Trophoblast cell (in vitro differentiated cells and primary cell): ENCODE data around the gene CHST6.
A peak's percentile ranks its signal among the peaks of the same experiment; 100 is the strongest.
"Not testable (repeated sequence)": the region's sequence is repeated elsewhere in the genome, so short reads cannot be mapped to it uniquely, and the experiment has no call there.

ENCODE experiments used
- DNase-seq, 2 donors: peaks; one replicate each; pipeline ENCODE4 v3.0.0-alpha.2; 2016
- H2AFZ ChIP-seq: 2 replicates; pipeline ENCODE4 v1.6.1; 2013; ENCODE audit warnings: low read length, moderate library complexity, mild to moderate bottlenecking; ENCODE audit not compliant: insufficient read depth, poor library complexity
- H2AK5ac ChIP-seq: 2 replicates; pipeline ENCODE4 v1.6.1; 2013; ENCODE audit warnings: mild to moderate bottlenecking, low read length
- H2BK120ac ChIP-seq: 2 replicates; pipeline ENCODE4 v1.6.1; 2013; ENCODE audit warnings: low read length, mild to moderate bottlenecking, moderate library complexity; ENCODE audit not compliant: insufficient read depth, poor library complexity
- H2BK12ac ChIP-seq: 2 replicates; pipeline ENCODE4 v1.6.1; 2013; ENCODE audit warnings: mild to moderate bottlenecking, low read length, moderate library complexity
- H2BK5ac ChIP-seq: 2 replicates; pipeline ENCODE4 v1.6.1; 2013; ENCODE audit warnings: low read length, low read depth, moderate library complexity, mild to moderate bottlenecking; ENCODE audit not compliant: poor library complexity
- H3K14ac ChIP-seq: 2 replicates; pipeline ENCODE4 v1.6.1; 2013; ENCODE audit warnings: mild to moderate bottlenecking, low read length
- H3K18ac ChIP-seq: 2 replicates; pipeline ENCODE4 v1.6.1; 2013; ENCODE audit warnings: mild to moderate bottlenecking, low read length
- H3K23ac ChIP-seq: 2 replicates; pipeline ENCODE4 v1.6.1; 2013; ENCODE audit warnings: low read length
- H3K27ac ChIP-seq: 2 replicates; pipeline ENCODE4 v1.5.1; 2013; ENCODE audit warnings: low read depth, mild to moderate bottlenecking, inconsistent platforms, low read length, moderate library complexity
- H3K27me3 ChIP-seq: 2 replicates; pipeline ENCODE4 v1.6.1; 2013; ENCODE audit warnings: inconsistent platforms, mild to moderate bottlenecking, low read length, moderate library complexity; ENCODE audit not compliant: insufficient read depth
- H3K36me3 ChIP-seq, 2 experiments: 1 replicate in 1 of 2; 2 replicates in 1 of 2; pipeline ENCODE4 v1.6.1; 2013; ENCODE audit warnings: low read length in 2 of 2, mild to moderate bottlenecking in 2 of 2, moderate library complexity in 1 of 2; ENCODE audit not compliant: insufficient read depth in 2 of 2, control insufficient read depth in 1 of 2
- H3K4ac ChIP-seq: 2 replicates; pipeline ENCODE4 v1.6.1; 2013; ENCODE audit warnings: low read depth, mild to moderate bottlenecking, low read length, moderate library complexity
- H3K4me1 ChIP-seq, 2 experiments: 1 replicate in 1 of 2; 2 replicates in 1 of 2; pipeline ENCODE4 v1.6.1; 2013; ENCODE audit warnings: low read length in 2 of 2, mild to moderate bottlenecking in 2 of 2, moderate library complexity in 1 of 2; ENCODE audit not compliant: insufficient read depth in 2 of 2, control insufficient read depth in 1 of 2
- H3K4me2 ChIP-seq: 2 replicates; pipeline ENCODE4 v1.6.1; 2013; ENCODE audit warnings: inconsistent platforms, mild to moderate bottlenecking, low read length, moderate library complexity
- H3K4me3 ChIP-seq: 2 replicates; pipeline ENCODE4 v1.5.1; 2013; ENCODE audit warnings: mild to moderate bottlenecking, low read depth, low read length, inconsistent platforms
- H3K79me1 ChIP-seq: one replicate; pipeline ENCODE4 v1.6.1; 2013; ENCODE audit warnings: low read length
- H3K79me2 ChIP-seq: 2 replicates; pipeline ENCODE4 v1.6.1; 2013; ENCODE audit warnings: low read length, mild to moderate bottlenecking; ENCODE audit not compliant: control insufficient read depth, insufficient read depth, poor library complexity
- H3K9ac ChIP-seq: 2 replicates; pipeline ENCODE4 v1.6.1; 2013; ENCODE audit warnings: mild to moderate bottlenecking, low read length
- H3K9me3 ChIP-seq: 2 replicates; pipeline ENCODE4 v1.6.1; 2013; ENCODE audit warnings: low read depth, mild to moderate bottlenecking, control low read depth, inconsistent platforms, low read length; ENCODE audit not compliant: insufficient read depth
- H4K12ac ChIP-seq: 2 replicates; pipeline ENCODE4 v1.6.1; 2013; ENCODE audit warnings: low read depth, mild to moderate bottlenecking, low read length, moderate library complexity
- H4K8ac ChIP-seq: 2 replicates; pipeline ENCODE4 v1.6.1; 2013; ENCODE audit warnings: low read depth, mild to moderate bottlenecking, low read length, moderate library complexity
- H4K91ac ChIP-seq: one replicate; pipeline ENCODE4 v1.6.1; 2013; ENCODE audit warnings: low read depth, mild to moderate bottlenecking, low read length, moderate library complexity
- WGBS: extraction: QIAGEN DNeasy Blood & Tissue Kit; methylation state at CpG from one replicate; pipeline ENCODE4 v1.1.7; 2013; ENCODE audit warnings: missing lambda C conversion rate; ENCODE audit not compliant: insufficient read length, insufficient coverage; ENCODE audit errors: extremely low coverage; 5-methylcytosine and 5-hydroxymethylcytosine counted together

The CHST6 gene

GRCh38 chr16:75527825-75528299, 32.6 kb upstream of the CHST6 start:
- Histone ChIP-seq H3K9ac (no peak overlapping the region), H4K8ac (no peak overlapping the region), H3K14ac (no peak overlapping the region), H2AK5ac (no peak overlapping the region), H3K27me3 (no peaks in the 10 kb centered on the region), H2AFZ (no peak overlapping the region), H3K79me2 (no peaks in the 10 kb centered on the region), H4K12ac (no peak overlapping the region), H3K9me3 (peaks cover 4% of the 10 kb centered on the region), H2BK12ac (no peak overlapping the region), H3K36me3 (no peaks in the 10 kb centered on the region), H3K4me3 (no peak overlapping the region), H3K4me1 (no peaks in the 10 kb centered on the region), H3K4me2 (no peak overlapping the region), H3K18ac (no peak overlapping the region), H3K4ac (no peak overlapping the region), H3K23ac (no peak overlapping the region), H3K79me1 (no peaks in the 10 kb centered on the region), H4K91ac (no peak overlapping the region), H2BK5ac (no peak overlapping the region), H2BK120ac (no peak overlapping the region), H3K27ac (no peak overlapping the region)
- DNase-seq = no peak
- no CpG with 5 or more reads among the region's 5 CpGs for WGBS

DNA sequence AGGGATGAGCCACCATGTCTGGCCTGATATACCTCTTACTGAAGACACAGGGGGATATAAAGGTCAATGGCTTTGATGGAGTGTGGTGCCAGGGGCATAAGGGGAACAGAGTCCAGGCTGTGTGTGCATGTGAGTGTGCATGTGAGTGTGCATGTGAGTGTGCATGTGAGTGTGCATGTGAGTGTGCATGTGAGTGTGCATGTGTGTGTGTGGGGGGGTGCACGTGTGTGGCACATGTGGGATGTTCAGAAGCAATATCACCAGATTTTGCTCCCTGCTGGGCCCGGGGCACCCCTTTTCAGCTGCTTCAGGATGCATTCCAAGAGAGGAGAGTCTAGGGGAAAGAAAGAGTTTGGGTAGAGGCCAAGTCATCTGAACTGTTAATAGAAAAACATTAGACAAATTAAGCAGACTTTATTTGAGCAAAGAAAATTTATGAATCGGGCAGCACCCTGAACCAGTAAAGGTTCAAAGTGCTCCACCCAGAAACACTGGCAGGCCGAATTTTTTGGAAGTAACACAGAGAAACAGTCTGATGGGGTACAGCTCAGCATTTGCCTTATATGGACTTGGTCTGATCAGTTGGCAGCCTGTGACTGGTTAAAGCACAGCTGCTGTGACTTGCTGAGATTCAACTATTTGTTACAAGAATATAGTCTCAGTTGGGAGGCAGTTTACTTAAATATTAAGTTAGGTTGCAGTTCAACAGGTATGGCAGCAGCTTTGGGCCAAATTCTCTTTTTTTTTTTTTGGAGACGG, 31.0 kb upstream of the CHST6 start:
- Histone ChIP-seq H3K9me3 (peaks cover 4% of the 10 kb centered on the region), H4K12ac (no peak overlapping the region), H3K18ac (no peak overlapping the region), H3K23ac (no peak overlapping the region), H3K9ac (no peak overlapping the region), H3K4ac (no peak overlapping the region), H3K79me2 (no peaks in the 10 kb centered on the region), H2BK120ac (no peak overlapping the region), H2AFZ (no peak overlapping the region), H2AK5ac (no peak overlapping the region), H2BK5ac (no peak overlapping the region), H4K91ac (no peak overlapping the region), H3K36me3 (no peaks in the 10 kb centered on the region), H2BK12ac (no peak overlapping the region), H4K8ac (no peak overlapping the region), H3K27me3 (no peaks in the 10 kb centered on the region), H3K27ac (no peak overlapping the region), H3K79me1 (no peaks in the 10 kb centered on the region), H3K14ac (no peak overlapping the region), H3K4me1 (no peaks in the 10 kb centered on the region), H3K4me3 (peak overlapping the region; percentile 25), H3K4me2 (no peak overlapping the region)
- WGBS = no CpG with 5 or more reads among the region's 5 CpGs
- no peak for DNase-seq

DNA sequence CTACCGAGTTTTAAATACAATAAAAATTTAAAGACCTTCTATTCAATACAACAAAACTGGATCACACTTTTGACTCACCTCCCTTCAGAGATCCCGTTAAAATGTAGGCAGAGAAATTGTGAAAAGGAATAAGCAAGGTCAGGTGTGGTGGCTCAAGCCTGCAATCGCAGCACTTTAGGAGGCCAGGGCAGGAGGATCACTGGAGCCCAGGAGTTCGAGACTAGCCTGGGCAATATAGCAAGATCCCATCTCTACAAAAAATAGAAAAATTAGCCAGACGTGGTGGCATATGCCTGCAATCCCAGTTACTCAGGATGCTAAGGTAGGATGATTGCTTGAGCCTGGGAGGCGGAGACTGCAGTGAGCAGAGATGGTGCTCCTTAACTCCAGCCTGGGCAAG, 23.9 kb upstream of the CHST6 start:
- no peak for DNase-seq
- Histone ChIP-seq H4K91ac (no peak overlapping the region), H3K4ac (no peak overlapping the region), H2BK120ac (no peak overlapping the region), H4K8ac (no peak overlapping the region), H2BK12ac (no peak overlapping the region), H3K4me1 (peaks cover 0 to 5% of the 10 kb centered on the region in 2 experiments), H3K4me2 (no peak overlapping the region), H2BK5ac (no peak overlapping the region), H3K9me3 (no peaks in the 10 kb centered on the region), H2AK5ac (no peak overlapping the region), H3K27ac (no peak overlapping the region), H3K9ac (no peak overlapping the region), H3K18ac (no peak overlapping the region), H3K4me3 (no peak overlapping the region), H2AFZ (no peak overlapping the region), H3K23ac (no peak overlapping the region), H3K36me3 (no peaks in the 10 kb centered on the region), H3K14ac (no peak overlapping the region), H3K79me2 (peaks cover 7% of the 10 kb centered on the region), H3K79me1 (peaks cover 6% of the 10 kb centered on the region), H4K12ac (no peak overlapping the region), H3K27me3 (no peaks in the 10 kb centered on the region)
- WGBS = no CpG with 5 or more reads among the region's 6 CpGs

- not testable (repeated sequence) for H2BK12ac ChIP-seq, H3K36me3 ChIP-seq, H3K23ac ChIP-seq, H3K4me1 ChIP-seq, H3K27me3 ChIP-seq, H3K9me3 ChIP-seq, H3K79me2 ChIP-seq, H3K79me1 ChIP-seq
- peak in 1 of 2 donors; percentile 35 for DNase-seq
- peak overlapping the region; percentile 45 for H3K27ac ChIP-seq
- peak overlapping the region; percentile 39 for H3K4ac ChIP-seq
- H2BK120ac ChIP-seq = peak overlapping the region; percentile 80
- H3K14ac ChIP-seq = peak overlapping the region; percentile 91
- H3K18ac ChIP-seq = peak overlapping the region; percentile 66
- H2BK5ac ChIP-seq = peak overlapping the region; percentile 54
- H2AFZ ChIP-seq = peak overlapping the region; percentile 62
- peak overlapping the region; percentile 93 for H3K4me2 ChIP-seq
- peak overlapping the region; percentile 91 for H3K4me3 ChIP-seq
- H4K12ac ChIP-seq = peak overlapping the region; percentile 84
- WGBS = no CpG with 5 or more reads among the region's 42 CpGs
- peak overlapping the region; percentile 93 for H4K8ac ChIP-seq
- H3K9ac ChIP-seq = peak overlapping the region; percentile 79
- peak overlapping the region; percentile 18 for H2AK5ac ChIP-seq
- H4K91ac ChIP-seq = peak overlapping the region; percentile 91
These were observed 21.1 kb upstream of the CHST6 start for GRCh38 chr16:75516189-75516966.
